22Rv1 (cell line): ENCODE measurements around the gene LRRC10B.

Experiments
- H3K27ac ChIP-seq: fragments of 450-650 bp; 2 replicates; pipeline ENCODE4 v1.5.1; 2017
- CTCF ChIP-seq: fragments of 450-650 bp; IDR thresholded peaks from 2 replicates; pipeline ENCODE4 v1.5.1; 2017; ENCODE audit warnings: mild to moderate bottlenecking
- ZFX ChIP-seq: fragments of 450-650 bp; IDR thresholded peaks from 2 replicates; pipeline ENCODE4 v1.6.1; 2017; ENCODE audit warnings: antibody characterized with exemption, borderline replicate concordance

LRRC10B gene

GRCh38 chr11:61533401-61533800, 24.9 kb downstream of the LRRC10B start:
- TF ChIP-seq ZFX (no peak), CTCF (no peak)
- H3K27ac ChIP-seq = no peak overlapping the region

DNA sequence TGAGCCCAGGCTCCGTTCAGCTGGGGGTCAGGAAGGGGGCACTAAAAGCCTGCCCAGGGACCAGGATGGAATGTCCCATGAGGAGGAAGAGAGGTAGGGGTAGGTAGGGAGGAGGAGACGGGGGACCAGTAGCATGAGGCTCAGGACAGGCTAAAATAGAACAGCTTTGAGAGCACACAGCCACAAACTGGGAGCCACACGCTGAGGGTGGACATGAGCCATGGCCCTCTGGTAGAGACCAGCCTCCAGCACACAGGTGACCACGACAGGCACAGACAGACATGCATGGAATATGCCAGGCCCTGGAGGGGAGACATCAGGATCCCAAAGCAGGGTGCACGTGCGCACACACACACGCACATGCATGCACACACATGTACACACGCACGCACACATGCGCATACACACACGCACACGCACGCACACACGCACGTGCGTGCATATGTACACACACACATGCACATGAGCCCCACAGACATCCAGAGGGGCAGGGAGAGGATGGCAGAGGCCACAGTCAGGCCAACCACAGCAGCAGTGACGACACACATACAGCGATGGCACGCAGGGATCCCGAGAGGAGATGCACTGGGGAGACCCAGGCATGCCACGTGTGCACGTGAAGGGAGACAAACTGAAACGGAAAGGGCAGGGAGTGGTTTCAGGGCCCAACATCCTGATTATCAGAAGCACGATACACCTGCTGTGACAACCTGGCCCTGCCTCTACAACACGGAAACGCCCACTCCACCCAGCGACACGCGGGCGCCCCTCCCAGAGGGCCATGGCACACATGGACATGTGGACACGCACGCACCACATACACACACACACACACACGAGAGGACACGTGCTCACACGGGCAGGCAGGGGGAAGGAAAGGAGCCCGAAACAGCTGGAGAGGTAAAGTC, 25.7 kb downstream of the LRRC10B start:
- TF ChIP-seq CTCF = no peak
- TF ChIP-seq ZFX = no peak

GRCh38 chr11:61534933-61535839, 26.6 kb downstream of the LRRC10B start:
- peak overlapping the region; percentile 37; the same call in 1 of the 2 replicates for H3K27ac ChIP-seq
- TF ChIP-seq CTCF = no peak
- TF ChIP-seq ZFX = no peak

More for the DNA sequence above, 25.7 kb downstream of the LRRC10B start:
- peak overlapping the region; percentile 37; the same call in 1 of the 2 replicates for H3K27ac ChIP-seq

DNA sequence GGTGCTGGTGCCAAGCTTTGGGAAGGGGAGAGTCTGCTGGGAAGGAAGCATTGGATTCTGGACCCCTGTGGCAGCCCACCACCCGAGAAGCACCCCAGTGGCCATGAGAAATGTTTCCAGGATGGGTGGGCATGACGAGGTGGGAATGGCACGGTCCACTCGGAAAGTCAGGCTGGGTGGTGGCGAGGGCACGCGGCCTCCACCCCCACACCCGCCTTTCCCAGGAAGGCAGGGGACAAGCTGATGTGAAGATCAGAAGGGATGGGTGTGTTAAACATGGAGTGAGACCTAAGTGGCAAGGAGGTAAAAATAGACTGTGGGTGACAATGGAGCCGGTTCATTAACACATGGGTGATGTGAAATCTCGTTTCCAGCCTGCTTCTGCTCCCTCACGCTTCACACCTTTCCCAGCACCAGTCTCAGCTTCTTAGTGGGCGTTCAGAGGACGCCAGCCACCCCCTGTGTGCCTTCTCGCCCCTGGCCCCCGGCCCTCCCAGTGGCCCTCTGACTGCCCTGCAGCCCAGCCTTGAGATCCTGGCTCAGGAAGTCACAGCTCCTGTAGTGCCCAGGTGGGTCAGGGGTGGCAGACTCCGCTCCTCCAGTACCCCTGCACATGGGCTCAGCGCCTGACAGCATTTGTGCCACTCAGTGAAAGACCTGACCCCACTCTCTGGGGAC, 27.6 kb downstream of the LRRC10B start:
- no peak overlapping the region for H3K27ac ChIP-seq
- TF ChIP-seq ZFX = no peak
- TF ChIP-seq CTCF = no peak

- no peak overlapping the region for H3K27ac ChIP-seq
- TF ChIP-seq ZFX (no peak), CTCF (no peak)
These were observed 28.2 kb downstream of the LRRC10B start for GRCh38 chr11:61536676-61537270.

DNA sequence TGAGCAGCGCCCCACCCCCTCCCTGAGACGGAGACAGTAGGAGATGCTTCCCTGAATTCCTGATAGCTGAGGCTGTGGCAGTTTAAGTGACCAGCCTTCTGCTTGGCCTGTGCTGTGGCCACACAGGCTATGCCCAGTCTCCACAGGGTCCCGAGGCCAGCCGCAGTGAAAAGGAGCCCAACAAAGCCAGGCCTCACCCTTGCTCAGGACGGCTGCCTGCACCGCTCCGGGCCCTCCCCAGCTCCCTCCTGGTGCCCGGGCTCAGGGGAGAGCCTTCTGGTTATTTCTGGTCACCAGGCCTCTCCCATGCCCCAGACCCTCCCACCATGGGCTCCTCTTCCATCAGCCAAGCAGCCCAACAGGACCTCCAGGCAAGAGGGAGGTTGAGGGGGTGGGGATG, 28.8 kb downstream of the LRRC10B start:
- H3K27ac ChIP-seq = no peak overlapping the region
- TF ChIP-seq ZFX = no peak
- TF ChIP-seq CTCF = no peak
